Activated CD4-positive, alpha-beta T cell treated with anti-CD3 and anti-CD28 coated beads, Interleukin-2, amount 50 U/mL, for 16 hours (primary cell): Measurements from ENCODE around the gene SLCO4C1.
"Not testable (repeated sequence)": the region's sequence is repeated elsewhere in the genome, so short reads cannot be mapped to it uniquely, and the experiment has no call there.

ENCODE experiments used
- DNase-seq: peaks from one replicate; pipeline ENCODE4 v3.0.0-alpha.2; 2020

Gene SLCO4C1, protein sequence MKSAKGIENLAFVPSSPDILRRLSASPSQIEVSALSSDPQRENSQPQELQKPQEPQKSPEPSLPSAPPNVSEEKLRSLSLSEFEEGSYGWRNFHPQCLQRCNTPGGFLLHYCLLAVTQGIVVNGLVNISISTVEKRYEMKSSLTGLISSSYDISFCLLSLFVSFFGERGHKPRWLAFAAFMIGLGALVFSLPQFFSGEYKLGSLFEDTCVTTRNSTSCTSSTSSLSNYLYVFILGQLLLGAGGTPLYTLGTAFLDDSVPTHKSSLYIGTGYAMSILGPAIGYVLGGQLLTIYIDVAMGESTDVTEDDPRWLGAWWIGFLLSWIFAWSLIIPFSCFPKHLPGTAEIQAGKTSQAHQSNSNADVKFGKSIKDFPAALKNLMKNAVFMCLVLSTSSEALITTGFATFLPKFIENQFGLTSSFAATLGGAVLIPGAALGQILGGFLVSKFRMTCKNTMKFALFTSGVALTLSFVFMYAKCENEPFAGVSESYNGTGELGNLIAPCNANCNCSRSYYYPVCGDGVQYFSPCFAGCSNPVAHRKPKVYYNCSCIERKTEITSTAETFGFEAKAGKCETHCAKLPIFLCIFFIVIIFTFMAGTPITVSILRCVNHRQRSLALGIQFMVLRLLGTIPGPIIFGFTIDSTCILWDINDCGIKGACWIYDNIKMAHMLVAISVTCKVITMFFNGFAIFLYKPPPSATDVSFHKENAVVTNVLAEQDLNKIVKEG

DNA sequence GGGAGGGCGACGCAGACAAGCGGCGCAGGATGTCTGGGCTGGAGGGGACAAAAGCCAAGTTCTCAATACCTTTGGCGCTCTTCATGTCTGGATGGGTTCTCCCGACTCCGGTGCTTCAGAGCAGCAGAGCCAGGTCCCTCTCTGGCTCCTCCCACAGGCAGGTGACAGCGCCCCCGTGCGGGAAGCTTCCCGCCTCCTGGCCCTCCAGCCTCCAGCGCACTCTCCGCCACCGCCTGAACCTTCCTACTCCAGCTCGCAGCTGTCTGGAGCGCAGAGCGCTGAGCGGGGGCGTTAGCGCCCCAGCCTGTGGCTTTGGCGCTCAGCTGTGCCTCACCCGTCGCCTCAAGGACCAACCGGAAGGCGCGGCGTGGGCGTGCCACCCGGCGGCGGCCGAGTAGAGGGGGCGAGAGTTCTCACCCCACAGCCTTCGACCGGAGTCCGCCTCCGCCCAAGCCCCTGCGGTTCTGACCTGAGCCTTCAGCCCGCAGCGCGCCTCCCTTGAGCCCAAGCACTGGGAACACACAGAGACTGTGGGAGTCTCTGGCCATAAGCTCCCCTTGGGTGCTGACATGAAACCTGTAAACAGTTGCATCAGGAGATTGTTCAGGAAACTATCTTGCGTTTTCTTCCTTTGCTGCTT, at the start of gene SLCO4C1:
SLCO4C1 (minus strand) TSS at position 107 of the 640 bp plus-strand sequence; CDS start at position 85, 22 bp downstream.
- DNase-seq, result peak; percentile 82

DNA sequence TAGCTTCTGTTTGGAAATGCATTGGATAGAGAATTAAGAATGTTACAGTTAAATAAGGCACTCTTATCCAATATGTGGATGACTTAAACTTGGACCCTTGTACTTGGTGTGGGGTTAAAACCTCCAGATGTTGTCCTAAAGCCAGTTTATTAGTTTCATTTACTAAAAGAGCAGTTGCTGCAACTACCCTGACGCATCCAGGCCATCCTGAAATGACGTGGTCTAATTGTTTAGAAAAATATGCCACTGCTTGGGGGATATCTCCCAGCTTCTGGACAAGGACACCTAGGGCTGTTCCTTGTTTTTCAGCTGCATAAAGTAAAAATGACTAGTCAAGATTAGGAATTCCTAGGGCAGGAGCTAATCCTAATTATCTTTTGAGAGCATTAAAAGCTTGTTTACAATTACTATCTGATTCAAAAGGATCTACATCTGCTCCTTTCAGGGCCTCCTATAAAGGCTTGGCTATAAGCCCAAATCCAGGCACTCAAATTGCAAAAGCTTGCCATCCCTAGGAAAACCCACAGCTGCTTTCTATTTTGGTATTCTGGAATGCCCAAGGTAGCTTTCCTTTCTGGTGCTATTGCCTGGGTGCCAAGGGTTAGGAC, 45.7 kb upstream of the SLCO4C1 start:
- no peak for DNase-seq

DNA sequence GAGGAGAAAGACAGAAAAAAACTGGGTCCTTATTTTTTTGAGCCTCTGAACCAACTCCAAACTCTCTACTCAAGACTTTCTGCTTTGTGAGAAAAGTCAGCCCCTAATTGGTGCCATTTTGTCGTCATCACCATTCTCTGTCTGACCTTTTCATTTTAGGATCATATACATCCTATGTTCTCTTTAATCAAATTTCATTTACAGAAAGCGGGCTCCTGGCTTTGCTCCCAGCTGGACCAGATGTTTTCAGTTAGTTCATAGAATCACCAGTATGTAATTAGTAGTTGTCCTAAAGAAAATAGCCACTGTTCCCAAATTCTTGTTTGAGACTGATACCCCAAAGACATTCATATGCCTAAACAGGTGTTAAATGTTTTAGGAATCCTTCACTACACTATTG, 28.6 kb upstream of the SLCO4C1 start:
- DNase-seq, result no peak

DNA sequence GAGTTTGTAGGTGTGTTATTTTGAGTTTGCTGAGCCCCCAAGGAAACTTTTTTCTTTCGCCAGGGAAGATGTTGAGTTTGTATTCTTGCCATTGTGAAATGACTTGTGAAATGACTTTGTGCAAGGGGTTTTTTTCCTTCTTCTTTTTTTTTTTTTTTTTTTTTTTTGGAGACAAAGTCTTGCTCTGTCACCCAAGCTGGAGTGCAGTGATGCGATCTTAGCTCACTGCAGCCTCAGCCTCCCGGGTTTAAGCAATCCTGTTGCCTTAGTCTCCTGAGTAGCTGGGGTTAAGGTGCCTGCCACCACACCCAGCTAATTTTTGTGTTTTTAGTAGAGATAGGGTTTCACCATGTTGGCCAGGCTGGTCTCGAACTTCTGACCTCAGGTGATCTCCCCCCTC, 22.7 kb upstream of the SLCO4C1 start:
- not testable (repeated sequence) for DNase-seq

DNA sequence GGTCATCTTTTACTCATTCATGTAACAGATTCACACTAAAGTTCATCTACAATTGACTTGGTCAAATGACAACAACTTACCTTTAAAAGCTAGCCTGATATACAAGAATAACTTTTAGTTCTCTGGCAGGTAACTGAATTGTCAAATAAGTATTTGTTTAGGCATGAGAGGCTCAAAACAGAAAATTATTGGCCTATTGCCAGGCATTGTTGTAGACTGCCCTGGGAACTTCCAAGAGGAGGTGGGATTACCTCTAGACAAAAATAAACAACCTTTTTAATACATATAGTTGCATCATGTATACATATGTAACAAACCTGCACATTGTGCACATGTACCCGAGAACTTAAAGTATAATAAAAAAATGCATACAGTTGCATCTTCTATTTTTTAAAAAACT, 18.2 kb upstream of the SLCO4C1 start:
- no peak for DNase-seq

DNA sequence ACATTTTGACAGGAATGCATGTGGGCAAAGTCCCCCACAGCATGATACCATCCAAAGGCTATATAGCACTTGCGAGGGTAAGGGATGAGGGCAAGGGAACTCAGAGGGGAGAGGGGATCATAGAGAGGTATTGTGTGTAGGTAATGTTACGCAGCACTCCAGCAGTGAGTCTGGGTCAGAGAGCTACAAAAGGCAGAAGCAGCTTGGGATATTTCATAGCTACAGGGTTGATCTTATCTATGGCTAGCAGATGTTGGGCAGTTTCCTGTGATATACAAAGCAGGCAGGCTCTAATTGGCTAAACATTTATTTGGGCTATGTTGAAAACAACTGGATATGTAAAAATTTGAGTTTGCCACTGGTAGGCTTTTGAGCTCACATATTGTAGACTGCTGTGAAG, 17.8 kb upstream of the SLCO4C1 start:
- DNase-seq, result no peak

DNA sequence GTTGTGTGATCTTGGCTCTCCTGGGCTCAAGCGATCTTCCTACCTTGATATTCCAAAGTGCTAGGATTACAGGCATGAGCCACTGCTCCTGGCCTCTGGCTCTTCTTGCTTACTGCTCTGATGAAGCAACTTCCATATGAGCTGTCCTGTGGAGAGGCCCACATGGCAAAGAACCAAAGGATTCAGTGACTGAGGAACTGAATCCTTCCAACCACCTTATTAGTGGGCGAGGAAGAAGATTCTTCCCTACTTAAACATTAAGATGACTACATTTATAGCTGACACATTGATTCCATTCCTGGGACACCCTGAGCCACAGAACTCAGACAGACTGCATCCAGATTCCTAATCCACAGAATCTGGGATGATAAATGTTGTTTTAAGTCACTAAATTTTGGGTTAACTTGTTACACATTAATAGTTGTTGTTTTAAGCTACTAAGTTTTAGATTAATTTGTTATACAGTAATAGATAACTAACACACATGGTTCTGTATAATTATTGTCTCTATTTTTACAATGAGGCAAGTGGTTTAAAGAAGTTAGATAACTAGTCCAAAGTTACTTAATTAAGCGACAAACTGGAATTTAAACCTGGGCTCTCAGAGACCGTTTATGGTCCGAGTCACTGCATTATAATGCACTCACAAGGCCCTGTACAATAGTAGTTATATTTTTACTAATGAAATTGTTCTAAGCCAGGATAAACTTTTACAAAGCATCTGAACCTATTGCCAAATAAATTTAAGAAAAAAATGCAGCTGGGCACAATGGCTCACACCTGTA, 16.7 kb upstream of the SLCO4C1 start:
- no peak for DNase-seq

DNA sequence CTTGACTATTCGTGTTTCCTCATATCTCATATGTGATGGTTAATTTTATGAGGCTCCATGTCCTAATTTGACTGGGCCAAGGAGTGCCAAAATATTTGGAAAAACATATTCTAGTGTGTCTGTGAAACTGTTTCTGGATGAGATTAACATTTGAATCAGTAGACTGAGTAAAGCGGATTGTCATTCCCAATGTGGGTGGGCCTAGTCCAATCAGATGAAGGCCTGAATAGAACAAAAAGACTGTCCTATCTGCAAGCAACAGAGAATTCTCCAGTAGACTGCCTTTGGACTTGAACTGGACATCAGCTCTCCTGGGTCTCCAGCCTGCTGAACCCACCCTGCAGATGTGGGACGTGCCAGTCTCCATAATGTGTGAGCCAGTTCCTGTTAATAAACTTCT, 13.5 kb upstream of the SLCO4C1 start:
- no peak for DNase-seq

DNA sequence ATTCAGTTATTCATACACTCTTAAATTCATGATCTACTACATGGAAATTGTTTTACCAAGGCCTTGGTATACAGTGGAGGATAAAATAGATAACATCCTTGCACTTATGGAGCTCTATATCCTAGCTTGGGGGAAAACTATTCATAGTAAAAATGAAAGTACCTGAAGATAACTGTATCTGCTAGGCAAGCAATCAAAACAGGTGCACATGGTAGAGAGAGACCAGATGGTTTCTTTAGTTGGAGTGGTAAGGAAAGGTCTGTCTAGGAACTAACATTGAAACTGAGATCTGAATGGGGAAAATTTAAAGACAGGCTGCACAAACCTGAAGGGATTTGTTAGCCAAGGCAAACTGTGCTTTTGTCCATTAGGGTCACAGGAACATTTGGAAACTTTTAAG, 11.1 kb upstream of the SLCO4C1 start:
- DNase-seq, result no peak

DNA sequence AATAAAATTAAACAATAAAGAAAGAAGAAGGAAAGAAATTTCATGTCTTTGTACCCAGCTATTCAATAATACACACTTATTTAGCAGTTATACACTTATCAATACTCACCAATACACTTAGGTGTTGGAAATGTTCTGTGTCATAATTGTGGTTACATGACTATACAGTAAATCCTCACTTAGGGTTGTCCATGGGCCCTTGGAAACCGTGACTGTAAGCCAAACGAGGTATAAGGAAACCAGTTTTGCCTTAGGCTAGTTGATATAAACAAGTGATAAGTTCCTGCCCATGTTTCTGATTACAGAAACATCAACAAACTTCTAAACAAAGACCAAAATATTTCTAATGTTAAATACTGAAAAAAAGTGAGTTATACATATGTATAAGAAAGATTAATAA, 10.0 kb upstream of the SLCO4C1 start:
- DNase-seq, result no peak

DNA sequence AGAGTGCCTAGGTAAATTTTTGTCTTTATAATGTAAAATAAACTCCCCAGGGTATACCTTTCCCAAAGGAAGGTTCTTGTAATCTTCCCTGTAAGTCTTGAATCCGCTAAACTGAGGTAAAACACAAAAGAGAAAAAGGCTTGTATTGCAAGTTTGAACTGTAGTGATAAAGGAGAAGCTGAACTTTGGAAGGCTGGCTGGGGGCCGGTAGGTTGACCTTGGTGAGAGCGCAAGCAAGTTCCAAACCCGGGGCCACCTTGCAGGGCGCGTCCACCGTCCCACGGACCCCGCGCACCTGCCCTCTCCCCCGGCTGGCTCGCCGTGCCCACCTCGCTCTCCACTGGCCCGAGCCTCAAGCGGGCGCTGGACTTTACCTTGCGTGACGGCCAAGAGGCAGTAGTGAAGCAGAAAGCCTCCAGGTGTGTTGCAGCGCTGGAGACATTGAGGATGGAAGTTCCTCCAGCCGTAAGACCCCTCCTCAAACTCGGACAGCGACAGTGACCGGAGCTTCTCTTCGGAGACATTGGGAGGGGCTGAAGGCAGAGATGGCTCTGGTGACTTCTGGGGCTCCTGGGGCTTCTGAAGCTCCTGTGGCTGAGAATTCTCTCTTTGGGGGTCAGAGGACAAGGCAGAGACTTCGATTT, 428 bp downstream of the SLCO4C1 start:
- DNase-seq, result no peak

DNA sequence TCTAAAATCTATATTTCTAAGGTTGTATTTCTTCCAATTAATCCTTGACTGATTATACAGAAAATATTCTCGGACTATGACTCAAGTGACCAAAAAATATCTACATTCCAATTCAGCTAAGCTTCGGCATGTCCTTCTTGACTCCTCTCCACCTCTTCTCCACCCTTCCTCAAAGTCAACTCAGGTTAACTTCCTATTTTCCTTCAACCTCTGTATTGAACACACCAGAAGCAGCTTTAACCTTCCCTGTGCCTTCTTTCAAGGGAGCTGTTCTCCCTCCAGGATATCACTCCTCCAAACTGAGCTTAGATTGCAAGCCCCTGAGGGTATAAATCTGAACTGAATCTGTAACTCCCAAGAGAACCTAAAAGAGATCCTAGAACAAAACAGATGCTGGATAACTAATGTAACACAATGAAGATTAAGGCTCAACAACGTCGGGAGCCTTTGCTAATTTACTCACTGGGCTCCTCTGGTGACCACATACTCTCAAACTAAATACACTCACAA, 1.1 kb downstream of the SLCO4C1 start:
- no peak for DNase-seq

DNA sequence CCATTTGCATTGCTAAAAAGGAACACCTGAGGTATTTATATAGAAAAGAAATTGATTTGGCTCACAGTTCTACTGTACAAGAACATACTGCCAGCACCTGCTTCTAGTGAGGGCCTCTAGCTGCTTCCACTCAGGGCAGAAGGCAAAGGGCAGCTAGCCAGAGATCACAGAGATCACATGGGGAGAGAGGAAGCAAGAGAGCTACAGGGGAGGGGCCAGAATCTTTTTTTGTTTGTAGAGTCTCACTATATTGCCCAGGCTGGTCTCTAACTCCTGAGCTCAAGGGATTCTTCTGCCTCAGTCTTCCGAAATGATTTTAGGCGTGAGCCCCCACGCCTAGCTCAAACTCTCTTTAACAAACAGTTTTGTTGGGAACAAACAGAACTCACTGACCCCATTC, 6.1 kb downstream of the SLCO4C1 start:
- DNase-seq, result no peak

DNA sequence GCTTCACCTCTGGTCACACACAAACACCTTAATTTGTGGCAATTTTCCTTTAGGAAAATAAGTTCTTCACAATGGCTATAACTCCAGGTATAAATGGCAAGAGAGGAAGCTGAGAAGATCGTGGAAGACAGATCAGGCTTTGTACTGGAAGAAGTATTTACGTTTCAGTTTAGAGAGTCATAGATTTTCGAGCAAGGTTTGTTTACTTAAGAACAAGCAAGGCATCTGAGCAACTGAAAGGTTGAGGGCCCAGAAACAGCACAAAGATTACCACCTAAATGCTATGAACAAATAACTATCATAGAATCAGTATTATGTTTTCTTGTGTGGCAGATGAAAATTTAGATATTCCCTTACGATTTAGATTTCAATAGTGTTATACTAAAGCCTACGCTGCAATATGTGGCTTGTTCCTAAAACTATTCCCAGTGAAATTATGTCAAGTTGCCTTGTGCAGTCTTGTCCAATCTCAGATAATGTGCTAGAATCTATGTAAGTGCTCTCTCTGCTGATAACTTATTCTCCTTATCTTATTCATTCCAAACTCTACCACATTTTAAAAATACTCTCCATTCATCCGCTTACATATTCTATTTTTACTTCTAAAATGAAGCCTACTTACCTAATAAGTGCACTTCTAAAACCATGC, 6.7 kb downstream of the SLCO4C1 start:
- DNase-seq, result no peak

DNA sequence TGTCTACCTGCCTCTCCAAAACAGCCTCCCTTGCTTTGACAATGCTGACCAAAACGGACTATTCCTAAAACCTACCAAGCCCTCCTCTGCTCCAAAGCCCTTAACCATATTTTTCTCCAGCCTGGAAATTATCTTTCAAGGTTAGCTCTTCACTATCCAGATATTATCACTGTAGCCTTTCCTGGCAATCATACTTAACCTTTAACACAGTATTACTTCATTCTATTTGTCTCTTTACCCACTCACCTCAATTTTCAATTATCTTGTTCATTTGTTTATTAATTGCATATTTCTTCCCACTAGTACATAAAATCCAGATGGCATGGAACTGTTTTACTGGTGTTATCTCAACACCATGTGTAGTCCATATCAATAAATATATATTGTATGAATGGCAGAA, 7.5 kb downstream of the SLCO4C1 start:
- no peak for DNase-seq

DNA sequence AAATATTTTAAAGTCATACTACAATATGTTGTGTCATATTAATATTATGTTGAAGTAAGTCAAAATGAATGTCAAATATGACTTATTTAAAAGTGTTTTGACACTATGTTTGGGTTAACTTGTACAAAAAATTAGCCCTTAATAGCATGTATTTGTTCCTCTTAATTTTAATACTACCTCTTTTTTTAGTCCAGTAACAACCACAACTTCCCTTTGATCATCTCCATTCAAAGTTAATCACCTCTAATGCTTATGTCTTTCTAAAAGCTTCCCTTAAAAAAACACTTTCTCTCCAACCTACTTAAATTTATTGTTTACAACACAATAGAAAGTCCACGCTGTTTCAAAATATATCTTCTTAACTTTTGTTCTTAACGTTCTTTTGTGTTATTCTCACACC, 9.6 kb downstream of the SLCO4C1 start:
- DNase-seq, result no peak

DNA sequence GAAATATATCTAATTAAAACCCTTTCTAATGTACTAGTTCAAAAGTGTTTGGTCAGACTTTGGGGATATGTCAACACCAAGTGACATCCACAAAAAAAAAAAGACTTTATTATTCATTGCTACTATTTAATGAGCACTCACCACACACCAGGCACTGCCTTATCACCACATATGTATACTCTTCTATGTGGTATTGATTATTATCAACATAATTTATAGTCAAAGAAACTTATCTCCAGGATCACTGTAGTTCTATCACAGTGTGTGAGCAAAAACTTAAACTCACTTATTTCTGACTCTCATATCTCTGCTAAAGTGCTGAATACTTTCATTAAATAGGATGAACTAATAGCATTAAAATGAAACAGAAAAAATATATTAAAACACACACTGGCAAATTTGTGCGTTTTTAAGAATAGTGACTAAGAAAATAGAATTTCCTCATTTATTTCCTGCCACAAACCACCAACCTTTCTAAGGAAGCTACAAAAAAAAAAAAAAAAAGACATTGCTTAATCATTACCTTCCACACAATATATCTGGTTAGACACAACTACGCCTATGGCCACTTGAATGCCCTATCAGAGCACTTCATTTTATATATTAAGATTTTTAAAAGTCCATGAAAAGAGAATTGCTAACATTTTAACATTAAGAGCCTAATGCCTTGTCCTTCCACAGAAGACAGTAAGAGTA, 12.8 kb downstream of the SLCO4C1 start:
- DNase-seq, result no peak

DNA sequence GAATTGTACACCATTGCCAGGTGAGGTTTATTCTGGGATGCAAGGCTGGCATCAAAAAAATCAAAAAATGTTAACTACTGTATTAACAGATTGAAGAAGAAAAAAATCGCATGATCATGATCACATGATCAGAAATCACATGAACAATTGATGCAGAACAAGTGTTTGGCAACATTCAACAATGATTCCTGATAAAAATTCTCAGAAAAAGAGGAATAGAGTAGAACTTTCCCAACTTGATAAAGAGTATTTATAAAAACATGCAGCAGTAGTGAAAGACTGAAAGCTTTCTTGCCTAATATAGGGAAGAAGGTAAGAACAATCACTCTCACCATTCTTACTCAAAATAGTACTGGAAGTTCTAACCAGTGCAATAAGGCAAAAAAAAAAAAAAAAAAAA, 16.4 kb downstream of the SLCO4C1 start:
- no peak for DNase-seq

DNA sequence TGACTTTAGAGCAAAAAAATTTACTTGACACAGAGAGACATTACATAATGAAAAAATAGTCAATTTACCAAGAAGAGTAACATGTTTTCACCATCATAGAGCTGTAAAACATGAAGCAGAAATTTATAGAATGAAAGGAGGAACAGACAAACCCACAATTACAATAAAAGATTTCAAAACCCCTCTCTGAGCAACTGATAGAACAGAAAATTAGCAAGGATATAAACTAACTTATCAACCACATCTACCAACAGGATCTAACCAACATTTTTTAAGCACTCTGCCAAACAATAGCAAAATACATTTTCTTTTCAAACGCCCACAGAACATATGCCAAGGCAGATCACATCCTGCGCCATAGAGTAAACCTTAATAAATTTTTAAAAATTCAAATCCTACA, 17.9 kb downstream of the SLCO4C1 start:
- no peak for DNase-seq

DNA sequence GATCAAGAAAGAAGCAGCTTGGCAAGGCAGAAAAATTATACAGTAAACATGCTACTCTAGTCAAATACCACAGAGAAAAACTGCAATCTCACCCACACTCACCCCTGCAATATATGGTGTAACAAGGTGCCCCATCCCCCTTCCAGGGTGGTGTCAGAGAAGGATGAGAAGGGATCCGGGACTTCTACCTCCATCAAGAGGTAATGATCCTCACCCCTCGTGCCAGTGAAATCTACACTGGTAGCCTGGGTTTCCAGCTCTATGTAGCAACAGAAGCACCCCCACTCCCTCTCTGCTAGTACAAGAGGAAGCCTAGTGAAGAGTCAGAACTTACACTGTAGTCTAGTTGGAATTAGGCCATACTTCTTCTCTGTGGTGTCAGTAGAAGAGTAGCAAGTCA, 18.9 kb downstream of the SLCO4C1 start:
- DNase-seq, result no peak

DNA sequence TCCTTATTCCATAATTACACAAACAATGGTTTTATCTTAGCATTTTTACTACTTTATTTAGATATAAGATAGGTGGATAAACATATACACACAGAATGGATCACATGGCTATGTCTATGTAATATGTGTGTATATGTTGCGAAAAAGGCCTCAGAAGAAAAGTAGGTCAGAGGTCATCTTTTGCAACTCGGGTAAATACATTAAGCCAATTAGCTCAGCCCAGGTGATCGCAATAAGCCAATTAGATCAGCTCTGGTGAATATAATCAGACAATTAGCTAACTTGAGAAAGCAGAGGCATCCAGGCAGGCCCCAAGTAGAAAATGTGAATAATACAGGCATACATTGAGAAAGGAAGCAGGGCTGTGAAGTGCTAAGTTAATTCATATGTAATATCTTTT, 24.3 kb downstream of the SLCO4C1 start:
- DNase-seq, result no peak
